Psoas muscle (tissue), 8 donors: ENCODE measurements around the gene RABEPK. TPM values are rescaled to one million over a fixed set of nuclear protein-coding genes. Genes with fewer than 3 reads are reported as not detected.
"Not testable (repeated sequence)": the region's sequence is repeated elsewhere in the genome, so short reads cannot be mapped to it uniquely, and the experiment has no call there.

Experiments used
- ATAC-seq, 4 donors: fragments of 200-7000 bp; cut with Tn5 transposase; one replicate each; pipeline ENCODE4 v1.9.1; 2020; ENCODE audit warnings: moderate library complexity in 3 of 4, mild to moderate bottlenecking in 2 of 4
- DNase-seq, 2 donors: peaks; one replicate each; pipeline ENCODE4 v3.0.0-alpha.2; 2020
- H3K27ac ChIP-seq: fragments of 200-600 bp; one replicate; pipeline ENCODE4 v1.8.0; 2022
- H3K27me3 ChIP-seq, 3 donors: fragments of 200-600 bp in 1 of 3; one replicate each; pipeline versions ENCODE4 v1.6.1 to v1.8.0; 2013 to 2022; ENCODE audit warnings: low read length in 2 of 3, mild to moderate bottlenecking in 2 of 3, moderate library complexity in 1 of 3; ENCODE audit not compliant: insufficient read depth in 3 of 3
- H3K36me3 ChIP-seq, 2 donors: fragments of 200-600 bp in 1 of 2; one replicate each; pipeline versions ENCODE4 v1.6.1 to v1.8.0; 2013 to 2022; ENCODE audit warnings: low read depth in 1 of 2, mild to moderate bottlenecking in 1 of 2, moderate library complexity in 1 of 2; ENCODE audit not compliant: insufficient read depth in 1 of 2
- H3K4me1 ChIP-seq: fragments of 200-600 bp; one replicate; pipeline ENCODE4 v1.8.0; 2022
- H3K4me3 ChIP-seq: fragments of 200-600 bp; one replicate; pipeline ENCODE4 v1.8.0; 2022; ENCODE audit warnings: mild to moderate bottlenecking
- H3K9me3 ChIP-seq: fragments of 200-600 bp; one replicate; pipeline ENCODE4 v1.8.0; 2022
- CTCF ChIP-seq: fragments of 200-600 bp; IDR thresholded peaks from one replicate; pipeline ENCODE4 v1.8.0; 2022; ENCODE audit warnings: antibody characterized with exemption
- WGBS, 3 donors: extraction: QIAGEN DNeasy Blood & Tissue Kit; methylation state at CpG; one replicate each; pipeline versions ENCODE4 v1.1.6 to v1.1.7; 2013; 5-methylcytosine and 5-hydroxymethylcytosine counted together
- intact Hi-C, 2 donors: fragments of 100-400 bp; cut with DNase I; formaldehyde crosslinking; loops; one replicate each; pipeline versions ENCODE4 v1.11.0 to v1.14.2; 2022
- polyA plus RNA-seq, 3 donors: library from polyadenylated mRNA; stranded (reverse); fragments of 200-250 nt; gene quantifications; one replicate each; pipeline ENCODE4 v1.2.3, GENCODE V29; 2013
- total RNA-seq, 4 donors: library from RNA; stranded (reverse); fragmentation: NEBNext Ultra II Directional in 2 of 4; extraction: Animal tissue kit (Norgen Biotek cat#: 25700) in 2 of 4; gene quantifications; one replicate each; pipeline versions ENCODE4 v1.2.1 to v1.2.4, GENCODE V29; 2021 to 2023
- donor health status: healthy with polysubstance abuse.
- donor health status: DM: no; HTN: no; CAD: no; lungs with moderate emphysema.
- donor health status: Bipolar disorder and iron deficiency.
- donor health status: healthy.
- donor health status: DM: yes; HTN: yes; CAD: no.
- donor health status: DM: no; HTN: no; CAD: no.
- donor health status: DM: no; HTN: no; CAD: no.
- donor health status: DM: yes; HTN: yes; CAD: no.

Gene RABEPK
- total and polyA plus RNA-seq, 7 donors: 8.8 to 34.5 (median 12.5) TPM

GRCh38 chr9:125261501-125262293, 61.4 kb downstream of the RABEPK start, which contains the start of gene GAPVD1:
GAPVD1 (plus strand) TSS chr9:125261826; CDS start chr9:125298922, 37,096 bp downstream.
- Histone ChIP-seq H3K27ac (peak within 1 kb of the TSS; percentile 95), H3K36me3 (peaks cover 4 to 25% of the 10 kb centered on the region in 2 donors), H3K9me3 (no peaks in the 10 kb centered on the region), H3K27me3 (no peaks in the 10 kb centered on the region), H3K4me3 (peak within 1 kb of the TSS; percentile 99), H3K4me1 (peaks cover 25% of the 10 kb centered on the region)
- peak; percentile 44 for TF ChIP-seq CTCF
- peak; percentile 91 to 95 for DNase-seq
- intact Hi-C loops: no loop called here
- peak; percentile 99 for ATAC-seq
- WGBS, 3 donors: 2 to 4% (median 2%) methylated on average over 43 to 72 of the region's 72 CpGs

- Histone ChIP-seq H3K36me3 (peaks cover 4 to 33% of the 10 kb centered on the region in 2 donors), H3K9me3 (no peaks in the 10 kb centered on the region), H3K4me1 (peaks cover 25% of the 10 kb centered on the region), H3K27ac (peak overlapping the region; percentile 95), H3K4me3 (peak overlapping the region; percentile 99), H3K27me3 (no peaks in the 10 kb centered on the region)
- intact Hi-C loops: no loop called here
- DNase-seq (no peak), ATAC-seq (peak in 1 of 4 donors; percentile 3)
- WGBS, 3 donors: 20 to 26% (median 23%) methylated on average over 11 of the region's 11 CpGs
- no peak for TF ChIP-seq CTCF
Observed at GRCh38 chr9:125262294-125262991, 62.1 kb downstream of the RABEPK start.

- peaks cover 4 to 38% of the 10 kb centered on the region in 2 donors for H3K36me3 ChIP-seq
- intact Hi-C loops, ATAC-seq, H3K4me3 ChIP-seq, H3K9me3 ChIP-seq, H3K27me3 ChIP-seq, DNase-seq: not testable (repeated sequence)
- WGBS, 3 donors: 78 to 79% (median 78%) methylated on average over 7 of the region's 7 CpGs
- peak overlapping the region; percentile 55 for H3K27ac ChIP-seq
- peaks cover 28% of the 10 kb centered on the region for H3K4me1 ChIP-seq
Observed at GRCh38 chr9:125264068-125264467, 63.7 kb downstream of the RABEPK start.

GRCh38 chr9:125268394-125269013, 68.2 kb downstream of the RABEPK start:
- 65 to 84% (median 71%) methylated on average over 6 of the region's 6 CpGs for WGBS, 3 donors
- no peaks in the 10 kb centered on the region for H3K9me3 ChIP-seq
- no peak overlapping the region for H3K27ac ChIP-seq
- H3K4me1 ChIP-seq: peaks cover 20% of the 10 kb centered on the region
- H3K4me3 ChIP-seq: no peak overlapping the region
- intact Hi-C loops: no loop called here
- H3K27me3 ChIP-seq: no peaks in the 10 kb centered on the region
- DNase-seq (no peak), ATAC-seq (no peak)
- TF ChIP-seq CTCF: no peak
- peaks cover 4 to 41% of the 10 kb centered on the region in 2 donors for H3K36me3 ChIP-seq

GRCh38 chr9:125269014-125269397, 68.7 kb downstream of the RABEPK start:
- Histone ChIP-seq H3K27ac (no peak overlapping the region), H3K36me3 (peaks cover 4 to 36% of the 10 kb centered on the region in 2 donors), H3K27me3 (no peaks in the 10 kb centered on the region), H3K4me1 (peaks cover 15% of the 10 kb centered on the region), H3K9me3 (no peaks in the 10 kb centered on the region), H3K4me3 (no peak overlapping the region)
- no peak for TF ChIP-seq CTCF
- DNase-seq (no peak), ATAC-seq (no peak)
- 83 to 96% (median 95%) methylated on average over 1 of the region's 1 CpG for WGBS, 3 donors
- intact Hi-C loops: no loop called here
